Epithelial cell of proximal tubule (primary cell): ENCODE data around the gene PACRG. TPM values are rescaled to one million over a fixed set of nuclear protein-coding genes. Genes with fewer than 3 reads are reported as not detected.

Experiments
- DNase-seq: peaks from one replicate; pipeline ENCODE4 v3.0.0-alpha.2; 2011; ENCODE audit warnings: low read depth
- H3K4me3 ChIP-seq: 2 replicates; pipeline ENCODE4 v1.5.1; 2011; ENCODE audit warnings: low read depth, mild to moderate bottlenecking, low read length
- total RNA-seq: library from RNA; depleted of rRNA; stranded (reverse); fragments of >200 nt; gene quantifications from 2 replicates; pipeline ENCODE4 v1.2.3, GENCODE V29; 2015
- TF ChIP-seq, protein P1 (sequence below): conservative IDR thresholded peaks from 2 replicates; pipeline ENCODE4 v1.5.1; 2012; ENCODE audit warnings: low read depth, mild to moderate bottlenecking, low read length

Gene PACRG
- total RNA-seq, 1 donor from 2014 or later, result 0.12 TPM

DNA sequence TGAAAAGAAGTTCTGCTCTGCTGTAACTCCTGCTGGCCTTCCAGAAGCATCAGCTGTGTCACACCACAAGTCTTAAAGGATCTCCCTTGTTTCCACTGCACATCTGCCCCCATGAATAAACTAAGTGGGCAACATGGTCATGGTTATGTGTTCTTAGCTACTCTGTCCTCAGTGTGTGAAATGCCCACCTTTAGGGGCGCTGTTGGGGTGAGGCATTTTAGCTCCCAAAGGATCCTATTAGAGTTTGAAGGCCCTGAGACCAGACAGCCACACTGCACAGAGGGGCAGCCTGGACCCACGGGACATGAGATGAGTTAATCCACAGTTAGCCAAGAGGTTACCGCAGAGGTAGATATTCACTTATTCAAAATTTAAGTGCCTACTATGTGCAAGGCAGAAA lies 392.4 kb downstream of the PACRG start:
- DNase-seq, result no peak
- TF ChIP-seq, protein P1, sequence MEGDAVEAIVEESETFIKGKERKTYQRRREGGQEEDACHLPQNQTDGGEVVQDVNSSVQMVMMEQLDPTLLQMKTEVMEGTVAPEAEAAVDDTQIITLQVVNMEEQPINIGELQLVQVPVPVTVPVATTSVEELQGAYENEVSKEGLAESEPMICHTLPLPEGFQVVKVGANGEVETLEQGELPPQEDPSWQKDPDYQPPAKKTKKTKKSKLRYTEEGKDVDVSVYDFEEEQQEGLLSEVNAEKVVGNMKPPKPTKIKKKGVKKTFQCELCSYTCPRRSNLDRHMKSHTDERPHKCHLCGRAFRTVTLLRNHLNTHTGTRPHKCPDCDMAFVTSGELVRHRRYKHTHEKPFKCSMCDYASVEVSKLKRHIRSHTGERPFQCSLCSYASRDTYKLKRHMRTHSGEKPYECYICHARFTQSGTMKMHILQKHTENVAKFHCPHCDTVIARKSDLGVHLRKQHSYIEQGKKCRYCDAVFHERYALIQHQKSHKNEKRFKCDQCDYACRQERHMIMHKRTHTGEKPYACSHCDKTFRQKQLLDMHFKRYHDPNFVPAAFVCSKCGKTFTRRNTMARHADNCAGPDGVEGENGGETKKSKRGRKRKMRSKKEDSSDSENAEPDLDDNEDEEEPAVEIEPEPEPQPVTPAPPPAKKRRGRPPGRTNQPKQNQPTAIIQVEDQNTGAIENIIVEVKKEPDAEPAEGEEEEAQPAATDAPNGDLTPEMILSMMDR, result no peak

DNA sequence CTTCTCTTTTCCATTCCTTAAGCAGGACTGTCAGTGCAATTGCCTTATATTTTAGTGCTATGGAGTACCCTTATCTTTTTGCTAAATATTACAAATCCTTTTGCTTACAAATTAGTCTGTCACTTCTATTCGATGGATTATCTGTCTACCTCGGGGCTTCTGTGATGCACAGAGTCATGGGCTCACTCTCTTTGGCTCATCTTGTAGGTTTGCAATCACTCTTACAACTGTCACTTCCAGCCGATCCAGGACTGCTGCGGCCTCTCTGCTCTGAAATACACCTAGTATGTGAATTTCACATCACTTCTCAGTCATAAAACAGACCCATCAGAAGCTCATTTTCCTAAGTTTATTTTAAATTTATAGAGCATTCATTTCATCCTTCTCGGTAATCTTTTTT lies 393.5 kb downstream of the PACRG start:
- H3K4me3 ChIP-seq, result no peak overlapping the region
- no peak for DNase-seq
- TF ChIP-seq, protein P1, result no peak

More for the DNA sequence above, 392.4 kb downstream of the PACRG start:
- H3K4me3 ChIP-seq, result no peak overlapping the region

DNA sequence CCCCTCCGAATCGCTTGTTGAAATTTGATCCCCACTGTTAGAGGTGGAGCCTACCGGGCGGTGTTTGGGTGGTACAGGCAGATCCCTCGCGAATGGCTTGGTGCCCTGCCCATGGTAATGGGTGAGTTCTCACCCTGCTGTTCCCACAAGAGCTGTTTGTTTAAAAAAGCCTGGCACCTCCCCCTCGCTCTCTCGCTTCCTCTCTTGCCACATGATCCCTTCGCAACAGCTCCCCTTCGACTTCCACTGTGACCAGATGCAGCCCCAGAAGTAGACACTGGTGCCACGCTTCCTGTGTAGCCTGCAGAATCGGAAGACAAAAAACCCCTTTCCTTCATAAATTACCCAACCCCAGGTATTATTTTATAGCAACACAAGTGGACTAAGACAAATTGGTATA lies 394.6 kb downstream of the PACRG start:
- no peak for DNase-seq

DNA sequence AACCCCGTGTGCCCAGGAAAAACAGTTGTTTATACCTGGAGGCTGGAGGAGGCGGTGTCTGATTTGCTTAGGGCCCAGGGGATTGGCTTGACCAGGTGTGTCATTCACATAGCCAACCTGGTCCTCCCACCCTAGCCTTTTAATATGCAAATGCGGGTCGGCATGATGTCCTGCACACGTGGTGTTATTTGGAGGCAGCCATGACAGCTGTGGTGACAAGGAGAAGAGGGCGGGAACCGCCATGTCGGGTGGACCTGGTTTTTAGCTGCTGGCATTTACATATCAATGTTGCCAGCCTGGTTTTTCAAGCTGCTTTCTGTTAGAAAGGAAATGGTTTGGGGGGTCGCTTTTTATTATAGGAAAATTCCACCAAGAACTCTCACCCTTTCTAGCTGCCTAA lies 395.3 kb downstream of the PACRG start:
- TF ChIP-seq, protein P1, result no peak
- DNase-seq, result no peak
- no peak overlapping the region for H3K4me3 ChIP-seq

More for the DNA sequence above, 394.6 kb downstream of the PACRG start:
- TF ChIP-seq, protein P1, result no peak
- H3K4me3 ChIP-seq, result no peak overlapping the region

DNA sequence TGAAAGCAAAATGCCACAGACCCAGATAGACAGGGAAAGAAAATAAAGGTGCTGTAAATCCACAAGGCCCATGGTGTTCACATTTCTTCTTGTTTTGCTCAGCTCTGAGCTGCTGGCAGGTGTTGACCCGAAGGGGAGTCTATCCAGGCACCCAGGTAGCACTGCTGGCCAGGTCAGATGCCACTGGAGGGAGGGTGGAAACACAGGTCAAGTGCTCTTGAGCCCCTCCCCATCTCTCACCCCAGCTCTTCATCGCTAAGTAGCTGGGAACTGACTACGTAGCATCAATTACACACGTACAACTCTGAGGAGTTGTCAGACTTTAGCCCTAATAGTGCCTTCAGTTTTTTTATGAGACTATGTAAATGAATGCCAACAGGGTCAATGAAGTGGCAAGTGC lies 399.0 kb downstream of the PACRG start:
- no peak for DNase-seq
- no peak overlapping the region for H3K4me3 ChIP-seq
- TF ChIP-seq, protein P1, result no peak

DNA sequence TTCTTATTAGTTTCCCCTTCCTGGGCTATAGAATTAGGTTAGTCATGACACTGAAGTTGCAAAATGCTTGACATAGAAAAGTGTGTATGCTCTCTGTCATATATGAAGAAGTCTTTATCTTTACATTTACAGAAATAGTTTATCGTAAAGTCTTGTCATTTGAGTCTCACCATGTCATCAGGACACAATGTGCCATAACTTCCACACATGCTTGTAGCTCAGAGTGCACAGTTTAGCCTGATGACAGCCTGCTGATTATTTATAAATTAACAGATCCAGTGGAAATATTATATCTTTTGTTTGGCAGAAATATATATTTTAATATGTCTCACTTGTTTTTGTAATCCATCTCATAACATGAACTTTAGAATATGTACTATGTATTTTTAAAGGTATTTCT lies 399.8 kb downstream of the PACRG start:
- TF ChIP-seq, protein P1, result no peak
- H3K4me3 ChIP-seq, result no peak overlapping the region
- DNase-seq, result no peak

DNA sequence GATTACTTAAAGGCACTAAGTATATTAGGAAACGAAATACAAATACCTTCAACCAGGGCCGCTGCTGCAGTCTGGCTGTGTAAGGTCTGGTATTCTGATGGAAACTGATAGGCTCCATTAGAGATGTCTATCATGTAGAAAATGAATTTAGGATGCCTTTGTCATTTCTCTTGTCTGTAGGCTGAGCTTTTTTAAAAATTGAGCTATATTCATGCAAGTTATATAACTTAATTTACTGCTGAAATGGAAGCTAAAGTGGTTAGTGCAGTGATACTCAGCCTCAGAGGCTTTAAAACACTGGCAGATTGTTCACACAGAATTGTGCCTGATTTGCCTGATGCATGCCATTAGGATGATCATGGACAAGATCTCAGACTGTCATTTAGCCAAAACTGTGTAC lies 400.6 kb downstream of the PACRG start:
- DNase-seq, result no peak
- no peak overlapping the region for H3K4me3 ChIP-seq
- TF ChIP-seq, protein P1, result no peak
